ENCODE measurements around the gene HIBCH.
"Not testable (repeated sequence)": the region's sequence is repeated elsewhere in the genome, so short reads cannot be mapped to it uniquely, and the experiment has no call there.

The HIBCH gene

GRCh38 chr2:190304404-190304803 is 15.2 kb downstream of the HIBCH start:
- no peaks in the 10 kb centered on the region for H3K4me1 ChIP-seq (ENCODE audit: insufficient read depth, insufficient read length)
- TF ChIP-seq ZNF274 (IDR thresholded peaks at IDR 0.05; ENCODE audit: low read depth, low read length) (no peak), SUZ12 (IDR thresholded peaks at IDR 0.05; ENCODE audit: extremely low read depth, insufficient read depth, insufficient read length) (no peak), YY1 (IDR thresholded peaks at IDR 0.05; ENCODE audit: insufficient read depth, insufficient read length) (no peak)
- DNase-seq (ENCODE audit: low read depth, low spot score) = no peak
- H3K36me3 ChIP-seq (ENCODE audit: insufficient read depth, insufficient read length, low read length) = peaks cover 20% of the 10 kb centered on the region
- no peak overlapping the region for H3K4me3 ChIP-seq (ENCODE audit: insufficient read length, low read depth)
- no peaks in the 10 kb centered on the region for H3K27me3 ChIP-seq (ENCODE audit: insufficient read depth, insufficient read length)
- no peak overlapping the region for H3K9ac ChIP-seq (ENCODE audit: insufficient read length, low read depth)
- H3K9me3 ChIP-seq (ENCODE audit: insufficient read depth, low read length) = peaks cover 6% of the 10 kb centered on the region

DNA sequence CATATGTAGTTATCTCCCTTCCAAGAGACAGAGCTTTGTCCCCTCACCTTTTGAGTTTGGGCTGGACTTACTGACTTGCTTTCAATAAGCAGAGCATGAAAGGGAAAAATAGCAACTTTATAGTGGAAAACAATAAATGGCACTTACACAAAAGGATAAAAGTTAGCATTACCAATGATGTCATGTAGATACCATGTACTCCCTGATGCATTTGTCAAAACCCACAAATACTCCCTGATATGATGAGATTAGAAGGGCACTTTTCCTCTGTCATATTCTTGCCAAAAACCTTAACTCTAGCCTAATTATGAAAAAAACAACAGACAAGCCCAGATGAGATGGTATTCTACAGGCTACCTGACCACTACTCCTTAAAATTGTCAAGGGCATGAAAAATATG is 16.0 kb downstream of the HIBCH start:
- no peaks in the 10 kb centered on the region for H3K4me1 ChIP-seq (ENCODE audit: insufficient read depth, insufficient read length)
- H3K27me3 ChIP-seq (ENCODE audit: insufficient read depth, insufficient read length) = no peaks in the 10 kb centered on the region
- peaks cover 6% of the 10 kb centered on the region for H3K9me3 ChIP-seq (ENCODE audit: insufficient read depth, low read length)
- no peak overlapping the region for H3K9ac ChIP-seq (ENCODE audit: insufficient read length, low read depth)
- no peak for DNase-seq (ENCODE audit: low read depth, low spot score)
- H3K4me3 ChIP-seq (ENCODE audit: insufficient read length, low read depth) = no peak overlapping the region
- peaks cover 17% of the 10 kb centered on the region for H3K36me3 ChIP-seq (ENCODE audit: insufficient read depth, insufficient read length, low read length)
- TF ChIP-seq YY1 (IDR thresholded peaks at IDR 0.05; ENCODE audit: insufficient read depth, insufficient read length) (no peak), ZNF274 (IDR thresholded peaks at IDR 0.05; ENCODE audit: low read depth, low read length) (no peak), SUZ12 (IDR thresholded peaks at IDR 0.05; ENCODE audit: extremely low read depth, insufficient read depth, insufficient read length) (no peak)

- no peak overlapping the region for H3K9ac ChIP-seq (ENCODE audit: insufficient read length, low read depth)
- no peak for DNase-seq (ENCODE audit: low read depth, low spot score)
- H3K4me3 ChIP-seq (ENCODE audit: insufficient read length, low read depth) = no peak overlapping the region
- peaks cover 6% of the 10 kb centered on the region for H3K9me3 ChIP-seq (ENCODE audit: insufficient read depth, low read length)
- no peaks in the 10 kb centered on the region for H3K27me3 ChIP-seq (ENCODE audit: insufficient read depth, insufficient read length)
- no peak for TF ChIP-seq YY1 (IDR thresholded peaks at IDR 0.05; ENCODE audit: insufficient read depth, insufficient read length)
- TF ChIP-seq ZNF274 (IDR thresholded peaks at IDR 0.05; ENCODE audit: low read depth, low read length) = no peak
- no peak for TF ChIP-seq SUZ12 (IDR thresholded peaks at IDR 0.05; ENCODE audit: extremely low read depth, insufficient read depth, insufficient read length)
- H3K36me3 ChIP-seq (ENCODE audit: insufficient read depth, insufficient read length, low read length) = peaks cover 9% of the 10 kb centered on the region
- no peaks in the 10 kb centered on the region for H3K4me1 ChIP-seq (ENCODE audit: insufficient read depth, insufficient read length)
These were observed 17.6 kb downstream of the HIBCH start for GRCh38 chr2:190302052-190302451.

GRCh38 chr2:190301032-190301431 is 18.6 kb downstream of the HIBCH start:
- no peak for DNase-seq (ENCODE audit: low read depth, low spot score)
- no peak overlapping the region for H3K4me3 ChIP-seq (ENCODE audit: insufficient read length, low read depth)
- H3K9me3 ChIP-seq (ENCODE audit: insufficient read depth, low read length) = peaks cover 6% of the 10 kb centered on the region
- TF ChIP-seq SUZ12 (IDR thresholded peaks at IDR 0.05; ENCODE audit: extremely low read depth, insufficient read depth, insufficient read length) (no peak), YY1 (IDR thresholded peaks at IDR 0.05; ENCODE audit: insufficient read depth, insufficient read length) (no peak), ZNF274 (IDR thresholded peaks at IDR 0.05; ENCODE audit: low read depth, low read length) (no peak)
- no peaks in the 10 kb centered on the region for H3K4me1 ChIP-seq (ENCODE audit: insufficient read depth, insufficient read length)
- H3K36me3 ChIP-seq (ENCODE audit: insufficient read depth, insufficient read length, low read length) = peaks cover 8% of the 10 kb centered on the region
- H3K27me3 ChIP-seq (ENCODE audit: insufficient read depth, insufficient read length) = no peaks in the 10 kb centered on the region
- H3K9ac ChIP-seq (ENCODE audit: insufficient read length, low read depth) = no peak overlapping the region

DNA sequence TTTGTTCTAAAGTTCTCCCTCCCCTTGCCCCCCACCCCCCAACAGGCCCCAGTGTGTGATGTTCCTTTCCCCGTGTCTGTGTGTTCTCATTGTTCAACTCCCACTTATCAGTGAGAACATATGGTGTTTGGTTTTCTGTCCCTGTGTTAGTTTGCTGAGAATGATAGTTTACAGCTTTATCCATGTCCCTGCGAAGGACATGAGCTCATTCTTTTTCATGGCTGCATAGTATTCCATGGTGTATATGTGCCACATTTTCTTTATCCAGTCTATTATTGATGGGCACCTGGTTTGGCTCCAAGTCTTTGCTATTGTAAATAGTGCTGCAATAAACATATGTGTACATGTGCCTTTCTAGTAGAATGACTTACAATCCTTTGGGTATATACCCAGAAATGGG is 21.7 kb downstream of the HIBCH start:
- not testable (repeated sequence) for H3K9ac ChIP-seq (ENCODE audit: insufficient read length, low read depth); H3K9me3 ChIP-seq (ENCODE audit: insufficient read depth, low read length); H3K27me3 ChIP-seq (ENCODE audit: insufficient read depth, insufficient read length); H3K4me3 ChIP-seq (ENCODE audit: insufficient read length, low read depth); DNase-seq (ENCODE audit: low read depth, low spot score); H3K4me1 ChIP-seq (ENCODE audit: insufficient read depth, insufficient read length)
- peaks cover 26% of the 10 kb centered on the region for H3K36me3 ChIP-seq (ENCODE audit: insufficient read depth, insufficient read length, low read length)

- no peak for DNase-seq (ENCODE audit: low read depth, low spot score)
- no peak overlapping the region for H3K9ac ChIP-seq (ENCODE audit: insufficient read length, low read depth)
- H3K4me3 ChIP-seq (ENCODE audit: insufficient read length, low read depth) = no peak overlapping the region
- peaks cover 33% of the 10 kb centered on the region for H3K36me3 ChIP-seq (ENCODE audit: insufficient read depth, insufficient read length, low read length)
- H3K4me1 ChIP-seq (ENCODE audit: insufficient read depth, insufficient read length) = no peaks in the 10 kb centered on the region
- TF ChIP-seq ZNF274 (IDR thresholded peaks at IDR 0.05; ENCODE audit: low read depth, low read length) (no peak), YY1 (IDR thresholded peaks at IDR 0.05; ENCODE audit: insufficient read depth, insufficient read length) (no peak), SUZ12 (IDR thresholded peaks at IDR 0.05; ENCODE audit: extremely low read depth, insufficient read depth, insufficient read length) (no peak)
- peaks cover 6% of the 10 kb centered on the region; the same call in 1 of the 2 replicates for H3K9me3 ChIP-seq (ENCODE audit: insufficient read depth, low read length)
- H3K27me3 ChIP-seq (ENCODE audit: insufficient read depth, insufficient read length) = no peaks in the 10 kb centered on the region
These were observed 35.8 kb downstream of the HIBCH start for GRCh38 chr2:190283783-190284182.

DNA sequence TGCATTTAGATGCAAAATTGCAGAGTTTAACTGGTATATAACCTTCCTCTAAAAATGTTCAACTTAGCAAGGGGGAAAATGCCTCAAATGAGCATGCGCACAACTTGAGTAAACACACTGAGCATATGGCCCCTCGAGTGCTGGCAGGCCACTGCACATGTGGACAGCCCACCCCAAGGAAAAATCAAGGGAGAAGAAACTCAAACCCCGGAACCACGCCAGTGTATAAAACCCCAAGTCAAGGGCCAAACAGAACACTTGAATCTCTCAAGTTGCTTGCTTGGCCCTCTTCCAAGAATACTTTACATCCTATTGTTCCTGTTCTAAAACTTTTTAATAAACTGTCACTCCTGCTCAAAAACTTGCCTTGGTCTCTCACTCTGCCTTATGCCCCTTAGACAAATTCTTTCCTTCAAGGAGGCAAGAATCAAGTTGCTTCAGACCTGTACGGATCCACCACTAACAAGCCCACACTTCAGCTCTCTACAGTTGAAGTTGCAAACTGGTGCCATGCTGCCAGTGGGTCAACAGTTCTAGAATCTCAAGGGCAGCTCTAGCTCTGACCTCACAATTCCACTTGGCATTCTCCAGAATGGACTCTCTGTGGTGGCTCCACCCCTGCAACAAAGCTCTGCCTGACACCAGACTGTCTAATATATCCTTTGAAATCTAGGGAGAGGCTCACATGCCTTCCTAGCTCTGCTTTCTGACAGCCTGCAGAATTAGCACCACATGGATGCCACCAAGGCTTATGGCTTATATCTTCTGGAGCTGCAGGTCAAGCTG is 38.9 kb downstream of the HIBCH start:
- H3K4me3 ChIP-seq (ENCODE audit: insufficient read length, low read depth) = no peak overlapping the region
- TF ChIP-seq ZNF274 (IDR thresholded peaks at IDR 0.05; ENCODE audit: low read depth, low read length) (no peak), SUZ12 (IDR thresholded peaks at IDR 0.05; ENCODE audit: extremely low read depth, insufficient read depth, insufficient read length) (no peak), YY1 (IDR thresholded peaks at IDR 0.05; ENCODE audit: insufficient read depth, insufficient read length) (no peak)
- DNase-seq (ENCODE audit: low read depth, low spot score) = no peak
- H3K27me3 ChIP-seq (ENCODE audit: insufficient read depth, insufficient read length) = no peaks in the 10 kb centered on the region
- peaks cover 12% of the 10 kb centered on the region; the same call in 1 of the 2 replicates for H3K9me3 ChIP-seq (ENCODE audit: insufficient read depth, low read length)
- H3K36me3 ChIP-seq (ENCODE audit: insufficient read depth, insufficient read length, low read length) = peaks cover 19% of the 10 kb centered on the region
- no peak overlapping the region for H3K9ac ChIP-seq (ENCODE audit: insufficient read length, low read depth)
- no peaks in the 10 kb centered on the region for H3K4me1 ChIP-seq (ENCODE audit: insufficient read depth, insufficient read length)

DNA sequence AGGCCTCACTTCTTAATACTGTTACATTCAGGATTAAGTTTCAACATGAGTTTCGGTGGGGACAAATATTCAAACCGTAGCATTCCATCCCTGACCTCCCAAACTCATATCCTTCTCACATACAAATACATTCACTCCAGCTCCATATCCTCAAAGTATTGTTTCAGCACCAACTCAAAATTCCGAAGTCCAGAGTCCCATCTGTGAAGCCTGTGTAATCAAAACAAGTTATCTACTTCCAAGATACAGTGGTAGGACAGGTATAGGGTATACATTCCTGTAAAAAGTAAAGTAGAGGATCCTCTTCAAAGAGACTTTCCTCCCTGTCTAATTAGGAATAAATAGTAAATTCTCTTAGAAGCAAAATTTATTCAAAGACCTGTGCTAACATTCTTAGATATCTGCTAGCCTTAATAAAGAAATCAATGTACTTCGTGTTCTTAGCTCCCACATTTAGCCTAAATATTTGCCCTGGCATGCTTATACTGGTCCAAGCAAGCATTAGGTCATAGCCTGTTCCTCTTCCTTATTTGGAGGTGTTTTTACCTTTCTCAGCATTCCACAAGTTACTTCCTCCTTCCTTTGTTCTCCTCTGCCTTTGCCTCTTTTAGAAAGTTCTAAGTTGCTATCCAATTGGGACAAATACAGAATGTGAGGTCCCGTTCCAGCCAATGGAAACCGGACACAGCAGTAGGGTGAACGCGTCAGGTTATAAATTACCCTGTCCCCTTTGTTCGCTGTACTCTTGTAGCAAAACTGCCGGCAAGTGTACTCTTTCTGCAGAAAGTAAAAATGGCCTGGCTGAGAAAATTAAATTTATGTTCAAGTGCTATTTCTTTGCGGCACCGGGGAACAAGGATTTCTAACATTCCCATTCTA is 40.1 kb downstream of the HIBCH start:
- not testable (repeated sequence) for H3K9ac ChIP-seq (ENCODE audit: insufficient read length, low read depth); H3K4me1 ChIP-seq (ENCODE audit: insufficient read depth, insufficient read length); DNase-seq (ENCODE audit: low read depth, low spot score); H3K27me3 ChIP-seq (ENCODE audit: insufficient read depth, insufficient read length); H3K4me3 ChIP-seq (ENCODE audit: insufficient read length, low read depth)
- Histone ChIP-seq H3K9me3 (ENCODE audit: insufficient read depth, low read length) (peaks cover 12% of the 10 kb centered on the region; the same call in 1 of the 2 replicates), H3K36me3 (ENCODE audit: insufficient read depth, insufficient read length, low read length) (peaks cover 13% of the 10 kb centered on the region)
